PC-3 (cell line): ENCODE measurements around the gene SMAD1.
A peak's percentile ranks its signal among the peaks of the same experiment; 100 is the strongest.

Source experiments
- CTCF ChIP-seq: fragments of 300-600 bp; sonication (generic); conservative IDR thresholded peaks from 2 replicates; pipeline ENCODE4 v1.5.1; 2017; ENCODE audit warnings: antibody characterized with exemption, low read depth, mild to moderate bottlenecking, low read length
- EZH2 ChIP-seq: fragments of 300-600 bp; sonication (generic); IDR thresholded peaks from one replicate; pipeline ENCODE4 v1.6.1; 2017; ENCODE audit warnings: antibody characterized with exemption, mild to moderate bottlenecking, low read length; ENCODE audit not compliant: unreplicated experiment
- EZH2phosphoT487 ChIP-seq: fragments of 300-600 bp; sonication (generic); IDR thresholded peaks from 2 replicates; pipeline ENCODE4 v1.6.1; 2018; ENCODE audit warnings: mild to moderate bottlenecking, antibody characterized with exemption, low read length, borderline replicate concordance

- no peak for TF ChIP-seq CTCF
- no peak for TF ChIP-seq EZH2
- 0 out of 2 replicates have a peak, but pooled peaks have one; percentile 44 for TF ChIP-seq EZH2phosphoT487
Observed at GRCh38 chr4:145481164-145481941, at the start of gene SMAD1.
